ENCODE data around the gene AZGP1. TPM values are rescaled to one million over a fixed set of nuclear protein-coding genes. Genes with fewer than 3 reads are reported as not detected.

Gene AZGP1
- total and polyA plus RNA-seq, 2 of the 13 experiments (the other 11 are each of a cell fraction or from before 2014, with no cell fraction given), result 93.8 to 229 TPM

DNA sequence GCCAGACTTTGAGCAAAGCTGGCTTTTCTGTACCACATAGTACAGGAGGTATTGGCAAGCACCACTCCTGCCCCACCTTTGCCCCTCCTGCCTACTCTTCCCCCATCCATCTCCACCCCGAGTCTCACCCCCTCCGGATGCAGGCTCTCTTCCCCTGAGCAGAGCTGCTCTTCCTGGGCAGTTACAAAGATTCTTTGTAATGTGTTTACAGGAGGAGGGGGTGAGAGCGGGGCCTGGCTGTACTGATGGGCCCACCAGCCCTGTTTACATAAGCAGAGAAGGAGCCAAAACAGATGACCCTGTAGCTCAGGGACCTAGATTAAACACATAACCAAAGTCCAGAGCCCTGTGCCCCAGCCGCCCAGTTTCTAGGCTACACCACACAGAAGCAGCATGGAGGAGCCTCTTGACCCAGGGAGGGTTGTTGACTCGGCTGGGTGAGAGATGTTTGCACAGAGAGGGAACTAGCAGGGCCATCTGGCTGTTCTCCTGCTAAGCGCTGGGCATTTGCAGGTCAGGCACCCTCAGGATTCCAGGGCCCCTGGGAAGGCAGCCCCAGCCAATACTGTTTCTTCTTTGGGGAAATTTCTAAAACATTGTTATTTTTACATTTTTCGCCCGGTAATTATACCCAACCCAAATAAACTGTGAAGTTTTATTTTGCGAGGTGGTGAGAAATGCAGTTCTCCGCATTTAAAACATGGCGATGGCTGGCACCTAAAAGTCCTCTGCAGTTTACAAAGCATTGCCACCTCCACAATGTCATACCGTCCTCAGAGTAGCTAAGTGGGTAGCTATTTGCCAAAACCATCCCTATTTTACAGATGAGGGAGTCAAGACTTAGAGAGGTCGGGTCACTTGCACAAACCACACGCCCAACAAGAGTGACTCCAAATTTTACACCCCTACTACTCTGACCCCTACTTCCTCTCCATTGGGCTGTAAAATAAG lies 28.2 kb upstream of the AZGP1 start (continued):
- TF ChIP-seq, protein P1, sequence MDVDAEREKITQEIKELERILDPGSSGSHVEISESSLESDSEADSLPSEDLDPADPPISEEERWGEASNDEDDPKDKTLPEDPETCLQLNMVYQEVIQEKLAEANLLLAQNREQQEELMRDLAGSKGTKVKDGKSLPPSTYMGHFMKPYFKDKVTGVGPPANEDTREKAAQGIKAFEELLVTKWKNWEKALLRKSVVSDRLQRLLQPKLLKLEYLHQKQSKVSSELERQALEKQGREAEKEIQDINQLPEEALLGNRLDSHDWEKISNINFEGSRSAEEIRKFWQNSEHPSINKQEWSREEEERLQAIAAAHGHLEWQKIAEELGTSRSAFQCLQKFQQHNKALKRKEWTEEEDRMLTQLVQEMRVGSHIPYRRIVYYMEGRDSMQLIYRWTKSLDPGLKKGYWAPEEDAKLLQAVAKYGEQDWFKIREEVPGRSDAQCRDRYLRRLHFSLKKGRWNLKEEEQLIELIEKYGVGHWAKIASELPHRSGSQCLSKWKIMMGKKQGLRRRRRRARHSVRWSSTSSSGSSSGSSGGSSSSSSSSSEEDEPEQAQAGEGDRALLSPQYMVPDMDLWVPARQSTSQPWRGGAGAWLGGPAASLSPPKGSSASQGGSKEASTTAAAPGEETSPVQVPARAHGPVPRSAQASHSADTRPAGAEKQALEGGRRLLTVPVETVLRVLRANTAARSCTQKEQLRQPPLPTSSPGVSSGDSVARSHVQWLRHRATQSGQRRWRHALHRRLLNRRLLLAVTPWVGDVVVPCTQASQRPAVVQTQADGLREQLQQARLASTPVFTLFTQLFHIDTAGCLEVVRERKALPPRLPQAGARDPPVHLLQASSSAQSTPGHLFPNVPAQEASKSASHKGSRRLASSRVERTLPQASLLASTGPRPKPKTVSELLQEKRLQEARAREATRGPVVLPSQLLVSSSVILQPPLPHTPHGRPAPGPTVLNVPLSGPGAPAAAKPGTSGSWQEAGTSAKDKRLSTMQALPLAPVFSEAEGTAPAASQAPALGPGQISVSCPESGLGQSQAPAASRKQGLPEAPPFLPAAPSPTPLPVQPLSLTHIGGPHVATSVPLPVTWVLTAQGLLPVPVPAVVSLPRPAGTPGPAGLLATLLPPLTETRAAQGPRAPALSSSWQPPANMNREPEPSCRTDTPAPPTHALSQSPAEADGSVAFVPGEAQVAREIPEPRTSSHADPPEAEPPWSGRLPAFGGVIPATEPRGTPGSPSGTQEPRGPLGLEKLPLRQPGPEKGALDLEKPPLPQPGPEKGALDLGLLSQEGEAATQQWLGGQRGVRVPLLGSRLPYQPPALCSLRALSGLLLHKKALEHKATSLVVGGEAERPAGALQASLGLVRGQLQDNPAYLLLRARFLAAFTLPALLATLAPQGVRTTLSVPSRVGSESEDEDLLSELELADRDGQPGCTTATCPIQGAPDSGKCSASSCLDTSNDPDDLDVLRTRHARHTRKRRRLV (CRISPR knock-in tag; IDR thresholded peaks at IDR 0.05), result peak; percentile 92
- TF ChIP-seq ZNF782 (CRISPR knock-in tag; IDR thresholded peaks at IDR 0.05; ENCODE audit: borderline replicate concordance) (no peak), SUZ12 (IDR thresholded peaks at IDR 0.05; ENCODE audit: low read depth, low read length) (no peak), BRD4 (CRISPR knock-in tag; IDR thresholded peaks at IDR 0.05) (peak; percentile 81; the same call in 1 of the 2 replicates), ZFP90 (CRISPR knock-in tag; IDR thresholded peaks at IDR 0.05; ENCODE audit: borderline replicate concordance) (no peak), ZFP62 (CRISPR knock-in tag; IDR thresholded peaks at IDR 0.05) (no peak), CENPX (CRISPR knock-in tag; IDR thresholded peaks at IDR 0.05) (no peak), ZKSCAN8 (CRISPR knock-in tag; IDR thresholded peaks at IDR 0.05; ENCODE audit: borderline replicate concordance) (peak; percentile 93; the same call in 1 of the 2 replicates), PAF1 (CRISPR knock-in tag; IDR thresholded peaks at IDR 0.05) (no peak), ZNF788 (CRISPR knock-in tag; IDR thresholded peaks at IDR 0.05; ENCODE audit: borderline replicate concordance) (peak; percentile 99), ELF1 (CRISPR knock-in tag; IDR thresholded peaks at IDR 0.05) (peak; percentile 58; the same call in 1 of the 2 replicates), SKI (IDR thresholded peaks at IDR 0.05; ENCODE audit: partially characterized antibody) (peak; percentile 96), FLYWCH1 (CRISPR knock-in tag; IDR thresholded peaks at IDR 0.05) (no peak), SNRNP70 (IDR thresholded peaks at IDR 0.05; ENCODE audit: low read depth, low read length) (no peak), HOXA5 (CRISPR knock-in tag; IDR thresholded peaks at IDR 0.05) (no peak; the same call in 1 of the 2 replicates), TBL1XR1 (IDR thresholded peaks at IDR 0.05; ENCODE audit: borderline replicate concordance, low read length, partially characterized antibody) (peak; percentile 89)
- TF ChIP-seq, protein P2, sequence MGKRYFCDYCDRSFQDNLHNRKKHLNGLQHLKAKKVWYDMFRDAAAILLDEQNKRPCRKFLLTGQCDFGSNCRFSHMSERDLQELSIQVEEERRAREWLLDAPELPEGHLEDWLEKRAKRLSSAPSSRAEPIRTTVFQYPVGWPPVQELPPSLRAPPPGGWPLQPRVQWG (CRISPR knock-in tag; IDR thresholded peaks at IDR 0.05; ENCODE audit: borderline replicate concordance, low read depth), result no peak
- TF ChIP-seq, protein P3, sequence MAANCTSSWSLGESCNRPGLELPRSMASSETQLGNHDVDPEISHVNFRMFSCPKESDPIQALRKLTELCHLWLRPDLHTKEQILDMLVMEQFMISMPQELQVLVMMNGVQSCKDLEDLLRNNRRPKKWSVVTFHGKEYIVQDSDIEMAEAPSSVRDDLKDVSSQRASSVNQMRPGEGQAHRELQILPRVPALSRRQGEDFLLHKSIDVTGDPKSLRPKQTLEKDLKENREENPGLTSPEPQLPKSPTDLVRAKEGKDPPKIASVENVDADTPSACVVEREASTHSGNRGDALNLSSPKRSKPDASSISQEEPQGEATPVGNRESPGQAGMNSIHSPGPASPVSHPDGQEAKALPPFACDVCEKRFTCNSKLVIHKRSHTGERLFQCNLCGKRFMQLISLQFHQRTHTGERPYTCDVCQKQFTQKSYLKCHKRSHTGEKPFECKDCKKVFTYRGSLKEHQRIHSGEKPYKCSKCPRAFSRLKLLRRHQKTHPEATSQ (CRISPR knock-in tag; IDR thresholded peaks at IDR 0.05; ENCODE audit: borderline replicate concordance), result no peak; the same call in 1 of the 2 replicates
- TF ChIP-seq, protein P4, sequence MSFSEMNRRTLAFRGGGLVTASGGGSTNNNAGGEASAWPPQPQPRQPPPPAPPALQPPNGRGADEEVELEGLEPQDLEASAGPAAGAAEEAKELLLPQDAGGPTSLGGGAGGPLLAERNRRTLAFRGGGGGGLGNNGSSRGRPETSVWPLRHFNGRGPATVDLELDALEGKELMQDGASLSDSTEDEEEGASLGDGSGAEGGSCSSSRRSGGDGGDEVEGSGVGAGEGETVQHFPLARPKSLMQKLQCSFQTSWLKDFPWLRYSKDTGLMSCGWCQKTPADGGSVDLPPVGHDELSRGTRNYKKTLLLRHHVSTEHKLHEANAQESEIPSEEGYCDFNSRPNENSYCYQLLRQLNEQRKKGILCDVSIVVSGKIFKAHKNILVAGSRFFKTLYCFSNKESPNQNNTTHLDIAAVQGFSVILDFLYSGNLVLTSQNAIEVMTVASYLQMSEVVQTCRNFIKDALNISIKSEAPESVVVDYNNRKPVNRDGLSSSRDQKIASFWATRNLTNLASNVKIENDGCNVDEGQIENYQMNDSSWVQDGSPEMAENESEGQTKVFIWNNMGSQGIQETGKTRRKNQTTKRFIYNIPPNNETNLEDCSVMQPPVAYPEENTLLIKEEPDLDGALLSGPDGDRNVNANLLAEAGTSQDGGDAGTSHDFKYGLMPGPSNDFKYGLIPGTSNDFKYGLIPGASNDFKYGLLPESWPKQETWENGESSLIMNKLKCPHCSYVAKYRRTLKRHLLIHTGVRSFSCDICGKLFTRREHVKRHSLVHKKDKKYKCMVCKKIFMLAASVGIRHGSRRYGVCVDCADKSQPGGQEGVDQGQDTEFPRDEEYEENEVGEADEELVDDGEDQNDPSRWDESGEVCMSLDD (CRISPR knock-in tag; IDR thresholded peaks at IDR 0.05; ENCODE audit: borderline replicate concordance), result no peak

Data from HepG2 (cell line).